NCI-H226 (cell line): Measurements from ENCODE around the gene ZNF630.
"Not testable (repeated sequence)": the region's sequence is repeated elsewhere in the genome, so short reads cannot be mapped to it uniquely, and the experiment has no call there.

ENCODE experiments used
- DNase-seq: peaks from one replicate; pipeline ENCODE4 v3.0.0-alpha.2; 2015

The ZNF630 gene

GRCh38 chrX:48028091-48028490 lies 43.3 kb downstream of the ZNF630 start:
- DNase-seq: no peak

GRCh38 chrX:48027545-48027944 lies 43.9 kb downstream of the ZNF630 start:
- not testable (repeated sequence) for DNase-seq

GRCh38 chrX:48025561-48025960 lies 45.9 kb downstream of the ZNF630 start:
- peak; percentile 11 for DNase-seq

- DNase-seq: no peak
Measured at GRCh38 chrX:48022738-48023137, 48.7 kb downstream of the ZNF630 start.

- DNase-seq: no peak
Measured at GRCh38 chrX:48022100-48022499, 49.3 kb downstream of the ZNF630 start.

GRCh38 chrX:48021026-48021900 lies 50.2 kb downstream of the ZNF630 start:
- peak; percentile 40 for DNase-seq

- DNase-seq: not testable (repeated sequence)
Measured at GRCh38 chrX:48020472-48020871, 51.0 kb downstream of the ZNF630 start.

- not testable (repeated sequence) for DNase-seq
Measured at GRCh38 chrX:48019892-48020291, 51.5 kb downstream of the ZNF630 start.

GRCh38 chrX:48016583-48017310 lies 54.7 kb downstream of the ZNF630 start:
- not testable (repeated sequence) for DNase-seq

GRCh38 chrX:48009445-48009960 lies 61.9 kb downstream of the ZNF630 start:
- not testable (repeated sequence) for DNase-seq
